ENCODE results near the gene PUS10.
A peak's percentile ranks its signal among the peaks of the same experiment; 100 is the strongest.
"Not testable (repeated sequence)": the region's sequence is repeated elsewhere in the genome, so short reads cannot be mapped to it uniquely, and the experiment has no call there.

The PUS10 gene

DNA sequence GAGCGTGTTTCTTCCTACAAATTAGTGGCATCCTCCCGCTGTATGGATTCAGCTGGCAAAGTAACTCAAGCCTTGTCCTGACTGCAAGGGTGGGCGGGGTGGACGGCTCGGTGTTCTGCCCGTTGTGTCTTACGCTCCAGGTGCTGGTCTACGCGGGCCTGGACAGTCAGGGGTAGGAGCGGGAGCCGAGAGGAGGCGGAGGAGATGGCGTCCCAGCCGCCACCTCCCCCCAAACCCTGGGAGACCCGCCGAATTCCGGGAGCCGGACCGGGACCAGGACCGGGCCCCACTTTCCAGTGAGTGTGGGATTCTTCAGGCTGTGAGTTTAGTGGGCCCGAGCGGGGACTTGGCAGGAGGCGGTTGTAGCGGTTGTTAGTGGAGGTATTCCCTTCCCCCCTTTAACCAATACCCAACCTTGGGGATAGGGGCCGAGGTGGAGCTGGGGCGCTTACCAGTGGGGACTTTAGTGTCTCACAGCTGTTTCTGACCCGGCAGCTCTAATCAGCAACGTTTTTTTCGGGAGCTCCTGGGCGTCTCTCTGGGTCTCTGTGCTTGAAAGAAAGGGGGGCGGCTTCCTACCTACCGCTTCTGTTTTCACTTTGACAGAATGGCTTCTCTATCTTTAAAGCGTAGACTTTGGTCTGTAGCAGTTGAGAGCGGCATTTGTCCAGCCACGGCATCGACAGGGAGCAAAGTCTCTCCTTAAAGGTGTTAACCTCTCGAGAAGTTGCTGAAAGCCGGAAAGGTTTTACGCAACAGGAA is at the start of gene PUS10, which contains the start of gene PEX13:
PUS10 (minus strand) TSS at position 700 of the 762 bp plus-strand sequence. CDS start 6,365 bp downstream, outside the sequence.
PEX13 (plus strand) TSS at position 165 of the 762 bp plus-strand sequence; CDS start at position 205, 40 bp downstream.
- no peak for DNase-seq

- DNase-seq, result peak; percentile 84
Observed at GRCh38 chr2:61065714-61066709, 48.0 kb upstream of the PUS10 start, which contains the start of gene SANBR. SANBR (plus strand) TSS chr2:61065871; CDS start chr2:61070351, 4,480 bp downstream.

DNA sequence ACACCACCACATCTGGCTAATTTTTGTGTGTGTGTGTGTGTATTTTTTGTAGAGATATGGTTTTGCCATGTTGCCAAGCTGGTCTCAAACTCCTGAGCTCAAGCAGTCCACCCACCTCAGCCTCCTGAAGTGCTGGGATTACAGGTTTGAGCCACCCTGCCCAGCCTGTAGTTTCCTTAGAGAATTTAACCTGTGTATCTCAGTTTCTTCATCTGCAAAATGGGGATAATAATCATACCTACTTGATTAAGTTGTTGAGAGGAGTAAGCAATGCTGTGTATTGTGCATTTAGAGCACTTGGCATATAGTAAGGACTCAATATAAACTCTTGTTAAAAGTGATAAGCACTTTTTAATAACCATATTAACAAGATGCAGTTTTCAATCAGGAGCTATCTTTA is 41.3 kb upstream of the PUS10 start:
- no peak for DNase-seq

DNA sequence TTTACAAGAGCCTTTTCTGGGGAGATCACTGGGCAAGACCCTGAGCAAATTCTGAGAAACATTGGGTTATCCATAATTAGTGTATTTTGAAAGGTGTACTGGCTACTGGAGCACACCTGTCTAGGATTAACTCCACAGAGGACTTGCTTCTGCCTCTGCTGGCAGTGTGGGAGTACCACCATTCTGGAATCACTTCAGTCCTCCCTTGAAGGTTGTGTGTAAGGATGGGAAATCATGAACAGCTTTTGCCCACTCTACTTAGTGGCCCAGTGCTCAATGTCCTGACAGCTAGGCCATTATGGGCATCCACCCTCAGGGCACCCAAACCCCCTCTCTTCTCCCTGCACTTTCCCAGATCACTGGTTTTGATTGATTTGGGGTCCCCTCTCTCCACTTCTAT is 39.5 kb upstream of the PUS10 start:
- no peak for DNase-seq

DNA sequence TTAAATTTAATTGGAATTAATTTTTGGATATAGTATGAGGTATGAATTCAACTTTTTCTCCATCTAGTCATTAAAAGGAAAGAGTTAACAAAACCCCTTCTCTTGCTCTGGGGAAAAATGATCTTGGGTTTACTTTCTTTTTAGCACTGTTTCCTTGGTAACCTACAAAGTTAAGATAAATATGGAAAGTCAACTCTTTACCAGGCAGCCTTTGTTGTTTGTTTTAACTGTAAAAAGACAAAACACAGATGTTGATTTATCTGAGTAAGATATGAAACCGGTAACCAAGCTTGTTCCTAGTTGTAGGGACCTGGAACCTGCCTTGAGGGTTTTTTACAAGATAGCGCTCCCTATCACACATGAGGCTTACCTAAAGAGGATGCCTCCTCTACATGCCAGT is 37.5 kb upstream of the PUS10 start:
- DNase-seq, result no peak

DNA sequence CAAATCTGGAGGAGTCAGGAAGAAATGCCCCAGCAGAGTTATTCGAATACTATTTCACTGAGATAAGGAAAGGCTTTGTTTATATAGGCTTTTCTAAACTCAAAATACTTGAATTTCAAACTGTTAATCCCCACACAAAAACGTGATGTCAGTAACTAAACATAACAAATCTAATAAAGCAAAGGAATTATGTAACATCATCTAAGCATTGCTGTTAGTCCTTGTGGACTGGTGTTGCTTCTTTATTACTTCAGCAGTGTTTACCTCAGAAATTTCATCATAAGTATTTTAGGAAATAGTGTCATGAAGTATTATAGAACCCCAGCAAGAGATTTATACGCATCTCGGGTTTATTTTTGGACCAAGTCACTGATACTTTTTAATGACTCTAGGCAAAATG is 27.9 kb upstream of the PUS10 start:
- DNase-seq, result no peak

- DNase-seq, result no peak
Observed at GRCh38 chr2:61045226-61045625, 27.2 kb upstream of the PUS10 start.

DNA sequence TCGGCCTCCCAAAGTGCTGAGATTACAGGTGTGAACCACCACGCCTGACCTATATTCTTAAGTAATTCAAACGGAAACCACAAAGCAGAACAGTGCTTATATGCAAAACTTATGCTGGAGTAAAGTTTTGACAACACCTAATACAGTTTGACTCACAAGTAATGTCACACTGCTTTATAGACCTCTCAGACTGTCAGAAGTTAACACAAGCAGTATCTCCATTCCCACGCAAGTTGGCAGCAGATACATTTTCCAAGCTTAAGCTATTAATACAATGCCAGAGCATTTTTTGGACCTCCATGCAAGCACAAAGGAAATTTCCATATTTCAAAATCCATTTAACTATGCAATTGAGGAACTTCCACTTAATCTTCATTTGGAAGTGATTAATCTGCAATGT is 26.6 kb upstream of the PUS10 start:
- DNase-seq, result no peak

GRCh38 chr2:61042807-61043206 is 24.8 kb upstream of the PUS10 start:
- no peak for DNase-seq

GRCh38 chr2:61036643-61037042 is 18.6 kb upstream of the PUS10 start:
- not testable (repeated sequence) for DNase-seq

DNA sequence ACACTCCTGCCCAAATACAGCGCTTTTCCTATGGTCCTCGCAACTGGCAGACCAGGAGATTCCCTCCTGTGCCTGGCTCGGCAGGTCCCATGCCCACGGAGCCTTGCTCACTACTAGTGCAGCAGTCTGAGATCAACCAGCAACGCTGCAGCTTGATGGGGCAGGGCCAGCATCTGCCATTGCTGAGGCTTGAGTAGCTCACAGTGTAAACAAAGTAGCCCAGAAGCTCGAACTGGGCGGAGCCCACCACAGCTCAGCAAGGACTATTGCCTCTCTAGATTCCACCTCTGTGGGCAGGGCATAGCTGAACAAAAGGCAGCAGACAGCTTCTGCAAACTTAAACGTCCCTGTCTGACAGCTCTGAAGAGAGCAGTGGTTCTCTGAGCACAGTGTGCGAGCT is 16.5 kb upstream of the PUS10 start:
- not testable (repeated sequence) for DNase-seq

DNA sequence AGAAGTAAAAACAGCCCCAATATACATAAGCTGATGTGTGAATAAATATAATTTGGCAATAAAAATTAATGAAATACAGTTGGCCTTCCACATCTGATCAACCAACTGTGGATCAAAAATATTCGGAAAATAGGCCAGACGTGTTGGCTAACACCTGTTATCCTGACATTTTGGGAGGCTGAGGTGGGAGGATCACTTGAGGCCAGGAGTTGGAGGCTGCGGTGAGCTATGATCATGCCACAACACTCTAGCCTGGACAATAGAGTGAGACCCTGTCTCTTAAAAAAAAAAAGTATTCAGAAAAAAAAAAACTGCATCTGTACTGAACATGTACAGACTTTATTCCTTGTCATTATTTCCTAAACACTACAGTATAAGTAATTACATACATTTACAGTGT is 11.5 kb upstream of the PUS10 start:
- DNase-seq, result no peak

DNA sequence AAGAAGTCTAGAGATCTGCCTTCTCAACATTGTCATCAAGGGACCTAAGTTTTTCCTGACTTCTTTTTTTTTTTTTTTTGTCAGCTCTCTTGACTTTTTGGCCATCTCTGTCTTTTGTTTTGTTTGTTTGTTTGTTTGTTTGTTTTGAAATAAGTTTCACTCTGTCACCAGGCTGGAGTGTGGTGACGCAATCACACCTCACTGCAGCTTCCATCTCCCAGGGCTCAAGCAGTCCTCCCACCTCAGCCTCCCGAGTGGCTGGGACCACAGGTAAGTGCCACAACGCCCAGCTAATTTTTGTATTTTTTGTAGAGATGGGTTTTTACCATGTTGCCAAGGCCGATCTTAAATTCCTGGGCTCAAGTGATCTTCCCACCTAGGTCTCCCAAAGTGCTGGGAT is 5.6 kb upstream of the PUS10 start:
- DNase-seq, result no peak

DNA sequence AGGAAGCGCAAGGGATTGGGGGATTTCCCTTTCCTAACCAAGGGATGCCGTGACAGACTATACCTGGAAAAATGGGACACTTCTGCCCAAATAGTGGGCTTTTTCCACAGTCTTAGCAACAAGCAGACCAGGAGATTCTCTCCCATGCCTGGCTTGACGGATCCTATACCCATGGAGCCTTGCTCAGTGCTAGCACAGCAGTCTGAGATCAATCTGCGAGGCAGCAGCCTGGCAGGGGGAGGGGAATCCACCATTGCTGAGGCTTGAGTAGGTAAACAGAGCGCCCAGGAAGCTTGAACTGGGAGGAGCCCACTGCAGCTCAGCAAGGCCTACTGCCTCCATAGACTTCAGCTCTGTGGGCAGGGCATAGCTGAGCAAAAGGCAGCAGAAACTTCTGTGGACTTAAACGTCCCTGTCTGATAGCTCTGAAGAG is 3.2 kb upstream of the PUS10 start:
- no peak for DNase-seq

DNA sequence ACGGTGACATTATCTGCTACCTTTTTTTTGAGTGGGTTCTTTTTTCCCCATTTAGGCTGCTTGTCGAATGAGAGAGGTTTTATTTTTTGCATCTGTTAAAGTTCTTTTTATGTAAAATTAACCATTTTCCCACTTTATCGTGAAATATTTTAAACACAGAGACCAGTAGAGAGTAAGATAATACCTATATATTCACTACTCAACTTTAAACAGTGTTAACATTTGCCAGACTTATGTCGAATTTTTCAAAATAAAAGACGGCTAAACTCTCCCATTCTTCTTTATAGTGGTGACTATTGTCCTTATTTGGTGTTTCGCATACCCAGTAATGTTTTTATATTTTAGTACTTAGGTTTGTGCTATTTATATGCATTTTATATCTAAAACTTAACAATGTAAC is 743 bp upstream of the PUS10 start:
- DNase-seq, result no peak

DNA sequence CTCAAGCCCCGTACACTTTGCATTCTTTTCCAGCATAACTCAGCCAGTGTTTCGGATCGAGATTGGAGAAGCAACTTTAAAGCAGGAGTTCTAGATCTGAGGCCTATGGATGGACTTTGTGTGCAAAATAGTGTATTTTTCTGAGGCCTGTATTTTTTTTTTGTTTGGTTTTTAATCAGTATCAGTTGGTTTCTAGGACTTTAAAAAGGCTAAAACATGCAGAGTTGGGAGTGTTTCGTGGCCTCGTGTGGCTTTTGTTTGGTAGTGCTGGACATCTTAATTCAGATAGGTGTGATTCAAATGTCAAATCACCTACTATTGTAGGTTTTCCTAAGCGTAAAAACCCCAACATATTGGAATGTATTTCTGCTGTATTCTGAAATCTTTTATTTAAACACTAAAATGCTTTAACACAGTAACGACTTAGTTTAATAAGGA is 282 bp upstream of the PUS10 start:
- no peak for DNase-seq

DNA sequence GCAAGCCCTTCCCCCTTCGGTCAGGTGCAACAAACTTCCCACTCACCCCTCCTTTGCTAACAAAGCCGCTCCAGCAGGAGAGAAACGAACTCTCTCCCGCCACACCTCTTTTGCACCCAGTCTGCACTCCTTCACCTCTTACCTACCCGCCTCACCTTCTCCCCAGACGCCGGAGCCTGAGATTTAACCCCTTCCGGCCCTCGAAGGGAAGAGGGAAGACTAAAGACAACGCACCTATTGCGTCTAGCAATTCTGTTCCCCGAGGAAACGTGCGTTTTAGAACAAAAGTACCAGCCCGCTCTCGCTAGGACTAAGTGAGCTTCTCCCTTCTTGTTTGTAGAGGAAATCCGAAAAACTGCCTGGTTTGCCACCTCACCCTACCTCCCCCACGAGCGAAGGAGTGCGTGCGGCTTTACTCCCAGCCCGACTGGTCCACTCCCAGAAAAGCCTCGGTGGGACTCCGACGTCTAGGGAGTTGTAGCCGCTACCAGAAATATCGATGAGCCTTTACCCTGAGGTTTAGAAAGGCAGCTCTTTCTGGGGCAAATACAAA is 976 bp downstream of the PUS10 start:
- DNase-seq, result peak; percentile 65

DNA sequence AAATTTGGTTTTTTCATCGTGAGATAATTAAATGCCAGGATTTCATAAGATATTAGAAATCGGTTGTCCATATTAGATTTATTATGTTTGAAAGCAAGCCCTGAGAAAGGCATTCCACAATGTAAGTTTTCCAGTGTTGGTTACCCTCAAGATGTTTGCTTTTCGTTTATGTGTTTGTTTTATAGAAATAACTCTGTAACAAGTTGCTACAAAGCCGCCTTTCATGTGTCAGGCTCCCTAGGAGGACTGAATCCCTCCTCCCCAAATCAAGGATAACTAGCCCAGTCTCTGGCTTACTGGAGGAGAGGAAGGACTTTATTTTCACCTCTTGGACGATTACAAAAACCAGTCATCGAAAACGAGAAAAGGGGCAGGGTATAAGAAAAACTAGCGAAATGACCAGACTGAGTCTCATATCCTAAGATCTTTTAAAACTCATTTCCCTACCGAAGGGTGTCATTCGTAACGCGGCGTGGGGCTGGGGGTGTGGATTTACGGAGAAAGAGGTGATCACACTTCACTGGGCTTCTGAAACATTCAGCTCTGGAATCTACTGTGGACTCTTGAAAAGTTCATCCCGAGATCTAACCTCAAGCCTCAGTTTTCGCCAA is 1.6 kb downstream of the PUS10 start:
- DNase-seq, result no peak

DNA sequence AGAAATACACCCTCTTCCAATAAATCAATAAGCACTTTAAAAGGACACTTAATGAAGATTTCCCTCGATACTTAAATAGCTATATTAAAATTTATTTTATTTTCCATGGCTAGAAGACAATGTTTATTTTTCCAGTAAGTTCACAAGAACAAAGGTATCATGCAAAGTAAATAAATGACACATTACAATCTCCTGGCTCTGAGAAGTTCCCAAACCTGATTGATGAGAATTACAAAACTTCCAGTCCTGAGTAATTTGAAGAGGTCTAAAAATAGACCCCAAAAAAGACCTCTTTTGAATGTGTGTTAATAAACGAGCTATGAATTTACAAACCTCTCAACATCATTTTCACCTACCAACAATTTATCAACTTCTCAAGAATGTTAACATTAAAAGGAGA is 2.1 kb downstream of the PUS10 start:
- DNase-seq, result no peak

DNA sequence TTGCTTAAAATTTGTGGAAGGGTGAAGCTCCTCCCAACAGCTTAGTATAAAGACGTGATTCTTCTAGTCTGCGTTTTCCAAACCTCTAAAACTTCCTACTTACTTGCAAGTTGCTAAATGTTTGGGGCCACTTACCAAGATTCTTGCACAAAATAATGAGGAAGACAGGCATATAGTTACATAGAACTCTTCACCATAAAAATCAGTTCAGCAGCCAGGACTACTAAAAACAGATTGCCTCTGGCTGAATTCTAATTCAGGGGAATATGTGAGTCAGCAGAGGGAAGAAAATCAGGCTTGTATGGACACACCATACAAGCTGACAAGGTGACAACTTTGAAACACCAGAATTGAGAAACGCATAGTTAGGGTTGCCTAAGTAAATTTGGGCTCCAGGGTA is 3.3 kb downstream of the PUS10 start:
- DNase-seq, result no peak

- no peak for DNase-seq
Observed at GRCh38 chr2:61013382-61013781, 4.7 kb downstream of the PUS10 start.

DNA sequence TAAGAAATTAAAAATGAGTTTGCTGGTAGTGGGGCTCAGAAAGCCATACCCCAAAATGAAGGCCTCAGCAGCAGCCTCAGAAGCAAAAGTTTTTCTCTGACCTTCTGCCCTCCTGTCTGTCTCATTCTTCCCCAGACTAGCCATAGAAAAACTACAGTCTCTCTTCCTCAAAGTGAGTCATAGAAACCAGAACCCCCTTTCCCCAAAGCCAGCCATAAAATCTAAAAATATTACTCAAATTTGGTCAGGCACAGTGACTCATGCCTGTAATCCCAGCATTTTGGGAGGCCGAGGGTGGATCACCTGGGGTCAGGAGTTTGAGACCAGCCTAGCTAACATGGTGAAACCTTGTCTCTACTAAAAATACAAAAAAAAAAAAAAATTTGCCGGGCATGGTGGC is 5.8 kb downstream of the PUS10 start:
- not testable (repeated sequence) for DNase-seq

- DNase-seq, result no peak
Observed at GRCh38 chr2:61011678-61012077, 6.4 kb downstream of the PUS10 start.
